HG02870 (cell line): ENCODE measurements around the gene NEK11.

ENCODE experiments used
- ATAC-seq: cut with Tn5 transposase; IDR thresholded peaks from one replicate; pipeline ENCODE4 v1.9.1; 2021; ENCODE audit warnings: mild to moderate bottlenecking, moderate library complexity; ENCODE audit not compliant: unreplicated experiment

The NEK11 gene

DNA sequence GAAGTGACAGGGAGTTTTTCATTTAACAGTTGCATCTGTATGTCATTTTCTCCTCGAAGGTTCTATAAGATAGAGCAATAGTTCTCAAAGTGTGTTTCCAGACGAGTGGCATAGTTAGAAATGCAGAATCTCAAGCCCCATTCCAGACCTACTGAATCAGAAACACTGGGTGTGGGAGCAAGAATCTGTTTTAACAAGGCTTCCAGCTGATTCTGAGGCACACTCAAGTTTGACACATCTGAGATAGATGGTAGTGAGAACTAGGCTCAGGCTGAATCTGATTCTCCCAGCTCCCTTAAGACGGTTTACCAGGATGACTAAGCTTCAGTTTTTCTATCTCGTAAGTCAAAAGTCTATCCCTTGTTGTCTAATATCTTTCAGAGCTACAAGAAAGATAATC lies 195.1 kb downstream of the NEK11 start:
- ATAC-seq = no peak

DNA sequence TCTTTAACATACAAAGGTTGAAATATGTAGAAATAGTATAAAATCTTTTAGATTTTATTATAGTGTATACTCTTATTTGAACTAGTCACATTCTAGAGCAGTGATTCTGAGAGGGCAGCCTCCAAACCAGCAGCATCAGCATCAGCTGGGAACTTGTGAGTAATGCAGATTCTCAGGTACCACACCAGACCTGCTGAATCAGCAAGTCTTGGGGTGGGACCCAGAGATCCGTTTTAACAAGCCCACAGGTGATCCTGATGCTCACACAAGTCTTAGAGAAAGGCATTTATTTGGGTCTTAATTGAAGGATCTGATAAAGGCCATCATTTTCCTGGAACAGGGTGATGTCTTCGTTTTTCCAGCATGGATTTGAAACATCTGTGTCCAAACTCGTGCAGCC lies 195.9 kb downstream of the NEK11 start:
- no peak for ATAC-seq

DNA sequence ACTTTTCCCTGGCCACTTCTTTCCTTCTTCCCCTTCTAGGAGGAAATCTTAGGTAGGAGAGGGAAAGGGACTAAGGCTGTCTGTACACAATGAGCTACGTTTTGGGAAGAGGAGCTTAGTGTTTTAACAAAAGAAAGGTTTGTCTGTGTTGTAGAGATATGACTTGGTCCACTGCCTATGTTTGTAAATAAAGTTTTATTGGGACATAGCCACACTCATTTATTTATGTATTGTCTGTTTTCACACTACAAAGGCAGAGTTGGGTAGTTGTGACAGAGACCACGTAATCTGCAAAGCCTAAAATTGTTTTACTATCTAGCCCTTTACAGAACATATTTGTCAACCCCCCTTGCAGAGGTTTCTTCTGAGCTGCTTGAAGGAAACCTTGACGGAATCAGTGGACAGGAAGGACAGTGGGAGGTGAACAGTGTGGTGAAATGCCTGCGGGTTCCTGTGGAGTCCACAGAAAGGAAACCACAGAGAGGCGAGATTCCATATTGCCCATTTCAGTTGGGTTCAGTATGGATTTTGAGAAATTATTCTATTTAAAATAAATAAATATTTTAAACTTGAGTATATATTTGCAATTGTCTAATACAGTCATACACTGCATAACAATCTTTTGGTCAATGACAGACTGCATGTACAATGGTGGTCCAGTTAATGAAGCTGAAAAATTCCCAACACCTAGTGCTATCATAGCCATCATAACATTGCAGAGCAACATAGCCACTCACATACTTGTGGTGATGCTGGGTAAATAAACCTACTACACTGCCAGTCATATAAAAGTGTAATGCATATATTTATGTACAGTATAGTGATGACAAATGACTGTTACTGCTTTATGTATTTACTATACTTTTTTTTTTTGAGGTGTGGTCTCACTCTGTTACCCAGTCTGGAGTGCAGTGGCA lies 197.0 kb downstream of the NEK11 start:
- ATAC-seq = no peak

DNA sequence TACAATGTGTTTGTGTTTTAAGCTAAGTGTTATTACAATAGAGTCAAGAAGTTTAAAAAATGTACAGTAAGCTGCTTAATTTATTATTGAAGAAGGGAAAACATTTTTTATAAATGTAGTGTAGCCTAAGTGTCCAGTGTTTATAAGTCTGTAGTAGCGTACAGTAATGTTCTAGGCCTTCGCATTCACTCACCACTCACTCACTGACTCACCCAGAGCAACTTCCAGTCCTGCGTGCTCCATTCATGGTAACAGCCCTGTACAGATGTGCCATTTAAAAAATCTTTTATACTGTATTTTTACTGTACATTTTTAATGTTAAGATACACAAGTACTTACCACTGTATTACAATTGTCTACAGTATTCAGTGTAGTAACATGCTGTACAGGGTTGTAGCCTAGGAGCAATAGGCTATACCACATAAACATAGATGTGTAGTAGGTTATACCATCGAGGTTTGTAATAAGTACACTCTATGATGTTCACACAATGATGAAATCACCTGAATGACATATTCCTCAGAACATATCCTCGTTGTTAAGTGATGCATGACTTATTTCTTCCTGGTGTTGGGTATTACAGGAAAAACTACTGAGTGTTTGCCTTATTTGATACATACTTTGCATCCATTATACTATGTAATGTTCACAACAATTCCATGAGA lies 198.3 kb downstream of the NEK11 start:
- ATAC-seq = no peak

DNA sequence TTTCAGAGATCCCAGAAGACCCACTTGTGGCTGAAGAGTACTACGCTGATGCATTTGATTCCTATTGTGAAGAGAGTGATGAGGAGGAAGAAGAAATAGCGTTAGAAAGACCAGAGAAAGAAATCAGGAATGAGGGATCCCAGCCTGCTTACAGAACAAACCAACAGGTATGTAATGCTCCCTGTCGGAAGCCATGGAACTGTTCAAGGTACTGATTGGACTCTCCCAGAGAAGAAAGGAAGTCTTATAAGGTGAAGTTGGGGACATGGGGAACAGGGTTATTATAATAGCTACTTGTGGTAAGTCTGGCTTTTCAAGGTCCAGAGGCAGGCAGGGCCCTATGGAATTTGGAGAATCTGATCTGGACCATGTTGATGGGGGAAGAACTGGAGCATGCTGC lies 201.8 kb downstream of the NEK11 start:
- ATAC-seq = no peak

DNA sequence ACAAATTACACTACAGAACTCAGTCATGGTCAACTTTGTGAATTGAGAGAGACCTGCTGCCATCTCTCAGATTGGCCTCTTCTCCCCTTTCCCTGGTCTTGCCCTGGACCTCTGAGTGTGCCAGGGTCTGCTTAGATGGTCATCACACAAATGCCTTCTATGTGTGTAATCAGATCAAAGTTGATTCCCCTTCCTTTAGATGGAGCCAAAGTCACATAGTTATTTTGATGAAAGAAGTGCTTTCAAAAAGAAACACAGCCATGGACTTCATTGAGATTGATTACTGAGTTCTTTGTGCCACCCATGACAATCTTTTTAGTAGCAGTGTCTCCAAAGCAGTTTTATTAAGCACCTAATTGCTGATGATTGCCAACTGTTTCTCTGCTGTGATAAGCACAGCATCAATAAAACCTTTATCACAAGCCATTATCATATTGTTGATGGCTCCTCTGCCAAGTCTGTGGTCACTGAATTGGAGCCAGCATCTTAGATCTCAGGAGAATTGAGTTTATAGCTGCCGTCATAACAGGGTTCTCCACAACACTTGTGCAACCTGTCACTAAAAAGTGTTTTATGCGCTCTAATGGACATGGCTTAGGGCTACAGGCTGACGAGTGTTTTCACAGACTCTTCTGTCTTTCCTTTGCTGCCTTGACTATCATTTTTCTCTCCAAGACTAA lies 205.2 kb downstream of the NEK11 start:
- ATAC-seq = no peak

DNA sequence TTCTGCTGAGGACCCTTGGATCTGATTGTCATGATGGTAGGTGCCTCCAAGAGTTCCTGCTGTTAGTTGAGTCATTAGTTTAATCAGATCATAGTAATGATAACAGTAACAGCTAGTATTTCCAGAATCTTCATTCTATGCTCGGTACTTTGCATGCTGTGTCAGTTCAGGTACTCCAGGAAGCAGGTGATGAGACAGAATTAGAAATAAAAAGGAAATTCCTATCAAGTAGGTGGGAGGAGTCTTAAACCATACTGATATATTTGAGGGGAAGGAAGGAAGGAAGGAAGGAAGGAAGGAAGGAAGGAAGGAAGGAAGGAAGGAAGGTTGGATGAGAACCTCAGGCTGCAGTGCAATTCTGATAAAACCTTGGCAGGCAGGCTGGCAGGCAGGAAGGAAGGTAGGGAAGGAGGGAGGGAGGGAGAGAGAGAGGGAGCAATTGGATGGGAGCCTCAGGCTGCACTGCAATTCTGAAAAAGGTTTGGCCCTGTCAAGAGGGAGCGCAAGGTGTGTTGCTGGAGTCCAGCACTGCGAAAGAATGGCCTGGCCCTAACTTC lies 206.1 kb downstream of the NEK11 start:
- ATAC-seq = no peak

DNA sequence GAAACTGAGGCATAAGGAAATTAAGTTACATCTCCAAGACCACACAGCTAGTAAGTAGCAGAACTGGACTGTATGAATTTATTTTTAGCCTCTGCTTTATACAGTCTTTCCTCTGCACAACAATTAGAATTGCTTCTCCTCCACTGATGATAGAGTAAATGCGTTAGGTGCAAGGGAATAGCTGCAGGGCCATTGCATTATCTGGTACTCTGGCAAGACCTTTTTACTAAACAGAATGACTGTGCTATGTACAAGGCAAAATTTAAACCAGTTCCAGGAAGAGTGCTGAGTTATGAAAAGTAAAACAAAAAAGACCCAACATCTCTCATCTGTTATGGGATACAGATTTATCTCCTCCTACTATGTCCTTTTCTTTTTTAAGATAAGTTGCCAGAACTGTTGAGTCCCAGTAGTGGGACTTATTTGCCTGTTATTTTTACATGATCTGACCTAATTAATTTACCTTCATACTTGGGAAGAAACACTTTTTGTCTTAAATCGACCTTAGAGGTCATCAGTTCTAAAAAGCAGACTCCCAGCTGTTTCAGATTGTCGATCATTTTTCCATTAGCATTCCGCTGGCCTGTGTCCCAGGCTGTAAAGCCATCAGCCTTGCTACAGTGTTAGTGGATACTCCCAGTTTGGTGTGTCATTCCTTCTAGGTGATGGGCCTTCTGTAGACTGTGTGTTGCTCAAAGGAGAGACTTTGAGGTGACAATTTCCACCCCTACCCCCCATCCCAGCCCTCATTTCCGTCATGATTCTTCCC lies 207.4 kb downstream of the NEK11 start:
- no peak for ATAC-seq

DNA sequence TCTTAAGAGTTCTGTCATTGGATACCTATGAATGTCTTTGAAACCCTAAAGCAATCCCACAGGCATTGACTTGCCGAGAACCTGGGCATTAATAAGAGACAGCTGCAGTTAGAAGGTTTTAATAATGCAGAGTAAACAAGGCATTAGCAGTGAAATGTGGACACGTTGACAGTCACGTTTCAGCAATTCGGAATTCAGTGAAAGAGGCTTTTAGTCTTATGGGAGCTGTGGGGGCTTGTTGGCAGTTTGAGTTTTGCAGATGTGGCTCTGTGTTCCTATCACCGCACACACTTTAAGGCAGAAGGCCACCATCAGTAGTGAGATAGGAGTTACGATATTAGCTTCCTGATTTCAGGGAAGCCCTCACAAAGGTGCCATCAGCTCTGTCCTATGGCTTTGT lies 209.7 kb downstream of the NEK11 start:
- no peak for ATAC-seq

DNA sequence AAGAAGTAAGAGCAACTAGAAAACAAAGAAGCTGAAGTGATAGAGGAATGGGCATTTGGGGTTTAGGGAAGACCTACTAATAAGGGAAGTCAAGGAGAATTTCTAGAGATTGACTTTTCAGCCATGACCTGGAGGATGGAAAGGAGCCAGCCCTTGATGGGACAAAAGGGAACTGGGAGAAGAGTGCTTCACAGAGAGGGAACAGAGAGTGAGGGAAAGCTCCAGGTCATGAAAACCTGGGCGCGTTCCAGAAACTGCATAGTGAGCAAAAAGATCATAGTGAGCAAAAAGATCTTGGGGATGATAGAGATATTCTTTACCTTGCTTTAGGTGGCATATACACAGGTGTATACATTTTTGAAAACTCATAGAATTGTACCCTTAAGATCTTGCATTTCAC lies 211.8 kb downstream of the NEK11 start:
- ATAC-seq = no peak

DNA sequence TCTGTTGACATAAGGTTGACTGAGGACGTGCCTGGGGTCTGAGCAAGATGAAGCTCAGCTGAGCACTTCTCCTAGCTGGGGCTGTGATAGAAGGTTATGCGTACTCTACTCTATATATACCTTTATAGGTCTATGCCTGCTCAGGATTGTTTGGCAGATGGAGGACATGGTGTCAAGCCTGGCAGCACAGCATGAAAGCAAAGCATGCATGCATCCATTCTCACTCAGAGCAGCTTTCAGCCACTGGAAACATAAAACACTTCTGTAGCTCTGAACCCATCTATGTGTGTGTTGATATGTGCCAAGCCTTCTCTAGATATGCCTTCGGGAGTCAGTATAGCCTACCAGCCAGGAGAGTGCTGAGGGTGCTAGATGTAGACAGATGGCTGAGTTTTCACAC lies 212.6 kb downstream of the NEK11 start:
- no peak for ATAC-seq

DNA sequence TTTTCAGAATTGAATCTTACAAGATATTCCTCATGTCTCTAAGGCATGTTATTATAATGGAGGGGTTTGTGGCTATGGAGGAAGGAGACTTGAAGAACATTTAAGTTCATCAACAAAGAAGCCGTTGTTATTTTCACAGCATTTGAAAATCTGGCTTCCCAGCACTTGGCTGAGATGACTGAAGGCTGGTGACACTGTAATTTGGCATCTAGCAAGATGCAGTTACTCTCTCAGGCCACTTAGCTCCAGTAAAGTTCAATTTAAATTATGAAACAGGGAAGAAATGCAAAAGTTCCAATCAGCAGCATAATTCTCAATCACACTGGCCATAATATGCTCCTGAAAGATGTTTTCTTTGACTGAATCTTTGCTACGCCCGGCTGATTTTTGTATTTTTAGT lies 215.5 kb downstream of the NEK11 start:
- ATAC-seq = no peak

DNA sequence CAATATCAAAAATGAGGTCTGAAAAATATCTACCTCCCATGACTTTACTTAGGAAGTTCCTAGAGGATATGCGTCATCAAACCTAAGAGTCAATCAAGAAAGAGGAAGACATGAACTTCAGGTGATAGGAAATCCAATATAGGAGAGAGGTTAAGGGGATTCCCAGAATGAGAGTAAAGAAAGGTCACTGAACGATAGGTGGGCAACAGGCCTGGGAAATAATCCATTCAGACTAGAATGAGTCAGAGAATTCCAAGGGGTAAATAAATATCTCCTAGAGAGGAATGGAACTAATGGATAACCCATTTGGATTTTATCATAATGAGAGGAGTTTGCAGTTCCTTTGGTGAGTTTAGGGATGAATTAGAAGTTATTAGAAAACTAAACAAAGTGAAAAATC lies 223.8 kb downstream of the NEK11 start:
- ATAC-seq = no peak

DNA sequence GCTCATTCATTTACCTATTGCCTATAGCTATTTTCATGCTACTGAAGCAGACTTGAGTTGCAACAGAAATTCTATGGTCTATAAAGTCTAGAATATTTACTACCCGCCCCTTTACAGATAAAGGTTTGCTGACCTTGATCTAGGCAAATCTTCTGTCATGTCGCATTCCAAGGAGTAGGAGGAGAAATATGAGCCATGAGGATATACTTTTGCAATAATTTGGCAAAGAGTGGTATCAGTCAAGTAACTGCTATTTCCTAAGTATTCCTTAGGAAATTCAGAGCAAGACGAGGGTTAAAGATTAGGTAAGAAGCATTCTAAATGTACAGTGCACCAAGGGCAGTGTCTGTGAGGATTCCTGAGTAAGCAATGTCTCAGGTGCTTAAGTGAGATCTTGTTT lies 233.8 kb downstream of the NEK11 start:
- ATAC-seq = no peak

DNA sequence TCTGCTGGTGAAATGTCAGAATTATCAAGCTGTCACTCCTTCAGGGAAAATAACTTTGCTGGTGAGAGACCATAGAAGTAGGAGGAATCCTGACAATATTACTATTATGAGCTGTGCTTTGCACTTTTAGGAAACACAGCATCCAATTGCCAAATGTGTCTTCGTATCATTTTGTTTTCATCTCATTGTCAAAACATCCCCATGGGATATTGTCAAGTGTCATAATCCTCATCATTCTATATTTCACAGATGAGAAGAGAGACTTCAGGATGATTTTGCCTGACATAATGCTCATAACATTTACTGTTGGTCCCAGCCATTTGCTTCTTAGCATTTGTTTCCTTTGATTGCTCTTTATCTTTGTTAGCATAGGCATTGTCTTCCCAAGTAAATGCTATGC lies 234.4 kb downstream of the NEK11 start:
- no peak for ATAC-seq

DNA sequence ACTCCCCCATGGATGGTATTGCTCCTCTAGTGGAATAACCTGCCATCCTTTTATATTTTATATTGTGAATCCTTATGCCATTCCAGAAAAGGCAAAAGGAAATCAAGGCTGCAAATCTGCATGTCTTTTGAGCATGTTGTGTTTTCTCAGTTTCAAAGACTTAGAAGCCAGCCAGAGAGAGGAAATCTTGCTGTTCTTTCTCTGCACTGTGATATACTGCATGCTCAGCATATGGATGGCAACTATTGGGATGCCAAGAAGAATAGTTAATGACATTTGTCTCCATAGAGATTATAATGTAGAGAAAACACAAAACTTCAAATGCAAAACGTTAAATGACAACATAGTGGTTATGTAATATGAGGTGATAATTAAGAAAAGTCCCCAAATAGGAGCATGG lies 248.9 kb downstream of the NEK11 start:
- no peak for ATAC-seq

DNA sequence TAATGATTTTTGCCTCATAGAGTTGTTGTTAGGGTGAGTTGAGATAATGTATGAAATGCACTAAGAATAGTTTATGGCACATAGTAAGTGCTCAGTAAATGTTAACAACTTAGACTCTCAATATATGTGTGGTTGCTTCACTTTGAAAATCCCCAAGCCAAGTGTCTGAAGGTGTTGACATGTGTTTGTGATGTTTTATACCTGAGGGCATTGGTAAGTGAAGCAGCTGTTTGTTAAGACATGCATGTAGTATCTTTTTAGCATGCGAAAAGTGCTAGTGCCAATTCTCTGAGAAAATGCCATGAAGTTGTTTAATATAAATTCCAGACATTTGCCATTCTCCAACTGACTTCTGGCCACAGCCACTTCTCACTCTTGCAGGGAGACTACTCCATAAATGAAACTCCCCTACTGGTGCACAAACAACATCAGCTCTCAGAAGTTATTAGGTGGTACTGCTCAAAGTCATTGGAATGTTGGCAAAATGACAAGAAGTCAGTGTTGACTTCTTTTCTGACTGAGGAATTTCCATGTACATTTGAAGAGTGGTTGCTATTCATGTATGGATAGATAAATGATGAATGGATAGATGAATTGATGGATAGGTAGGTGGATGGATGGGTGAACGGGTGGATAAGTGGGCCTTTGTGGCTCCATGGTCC lies 251.3 kb downstream of the NEK11 start:
- no peak for ATAC-seq

DNA sequence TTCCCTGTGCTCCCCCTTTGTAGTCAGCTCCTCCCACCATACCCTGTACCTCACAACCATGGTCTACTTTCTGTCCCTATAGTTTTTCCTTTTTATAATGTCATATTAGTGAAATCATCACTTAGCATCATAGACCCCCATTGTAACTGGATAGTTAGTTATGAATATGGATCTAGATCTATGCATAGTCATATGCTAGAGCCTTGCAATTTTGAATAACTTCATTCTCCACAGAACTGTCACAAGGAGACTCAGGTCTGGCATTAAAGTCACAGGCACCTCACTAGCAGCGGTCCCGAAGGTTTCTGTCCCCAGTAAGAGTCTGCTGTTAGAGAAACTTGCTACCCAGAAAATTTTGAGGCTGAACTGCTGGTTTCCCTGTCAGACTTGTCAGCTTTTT lies 252.9 kb downstream of the NEK11 start:
- ATAC-seq = no peak

DNA sequence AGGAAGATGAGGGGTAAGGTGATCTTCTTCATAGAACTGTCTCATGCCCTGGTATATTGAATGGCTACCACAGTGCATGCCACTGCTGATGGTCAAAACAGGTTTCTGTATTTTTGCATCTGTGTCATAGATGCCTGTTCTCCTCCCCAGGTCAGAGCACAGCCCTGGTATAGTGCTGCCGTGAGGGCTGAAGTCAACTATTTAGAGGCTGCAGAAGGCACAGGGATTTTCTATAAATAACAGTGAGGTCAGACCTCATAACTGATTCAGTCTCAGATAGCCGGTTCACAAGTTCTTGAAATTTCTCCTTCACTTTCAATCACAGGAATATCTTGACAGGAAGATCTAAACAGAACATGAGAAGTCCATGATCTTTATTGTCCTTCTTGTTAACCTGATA lies 255.7 kb downstream of the NEK11 start:
- ATAC-seq = no peak

DNA sequence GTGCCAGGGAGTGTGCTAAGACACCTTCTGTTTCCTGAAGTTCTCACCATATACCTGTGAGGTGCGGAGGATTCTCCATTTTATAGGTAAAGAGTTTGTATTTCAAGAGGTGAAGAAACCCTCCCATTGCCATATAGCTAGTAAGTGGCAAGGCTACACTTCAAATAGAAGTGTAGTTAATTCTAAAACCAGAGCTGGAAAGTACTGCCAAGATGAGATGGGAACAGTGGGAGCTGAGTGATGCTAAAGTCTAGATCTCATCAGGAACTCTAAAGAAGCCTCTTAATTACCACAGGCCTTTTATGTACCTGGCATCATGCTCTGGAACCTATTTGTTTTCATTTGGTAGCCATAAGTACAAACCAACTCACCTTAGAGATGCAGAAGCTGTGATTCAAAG lies 256.3 kb downstream of the NEK11 start:
- ATAC-seq = no peak
